ENCODE results near the gene BBS9.

The BBS9 gene

DNA sequence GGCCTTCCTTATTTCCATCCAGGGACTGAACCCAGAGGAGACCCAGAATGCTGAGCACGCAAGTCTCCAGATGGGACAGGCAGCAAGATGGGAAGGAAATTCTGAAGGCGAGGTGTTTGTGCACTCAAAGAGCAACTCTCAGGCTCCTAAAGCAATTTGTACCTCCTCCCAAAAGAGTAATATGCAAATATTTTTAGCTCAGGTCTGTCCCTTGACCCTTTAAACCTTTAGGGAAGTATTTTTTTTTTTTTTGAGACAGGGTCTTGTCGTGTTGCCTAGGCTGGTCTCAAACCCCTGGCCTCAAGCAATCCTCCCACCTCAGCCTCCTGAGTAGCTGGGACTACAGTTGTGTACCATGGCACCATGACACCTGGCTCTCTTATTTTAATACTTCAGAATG lies 28.6 kb upstream of the BBS9 start:
- TF ChIP-seq SIN3A (IDR thresholded peaks at IDR 0.05; ENCODE audit: borderline replicate concordance, insufficient read depth, low read length) = no peak
- TF ChIP-seq TAF1 (IDR thresholded peaks at IDR 0.05; ENCODE audit: borderline replicate concordance, insufficient read depth, low read length) = no peak
- no peak for TF ChIP-seq POLR2AphosphoS5 (IDR thresholded peaks at IDR 0.05; ENCODE audit: low read depth, low read length)
- TF ChIP-seq, protein P1, sequence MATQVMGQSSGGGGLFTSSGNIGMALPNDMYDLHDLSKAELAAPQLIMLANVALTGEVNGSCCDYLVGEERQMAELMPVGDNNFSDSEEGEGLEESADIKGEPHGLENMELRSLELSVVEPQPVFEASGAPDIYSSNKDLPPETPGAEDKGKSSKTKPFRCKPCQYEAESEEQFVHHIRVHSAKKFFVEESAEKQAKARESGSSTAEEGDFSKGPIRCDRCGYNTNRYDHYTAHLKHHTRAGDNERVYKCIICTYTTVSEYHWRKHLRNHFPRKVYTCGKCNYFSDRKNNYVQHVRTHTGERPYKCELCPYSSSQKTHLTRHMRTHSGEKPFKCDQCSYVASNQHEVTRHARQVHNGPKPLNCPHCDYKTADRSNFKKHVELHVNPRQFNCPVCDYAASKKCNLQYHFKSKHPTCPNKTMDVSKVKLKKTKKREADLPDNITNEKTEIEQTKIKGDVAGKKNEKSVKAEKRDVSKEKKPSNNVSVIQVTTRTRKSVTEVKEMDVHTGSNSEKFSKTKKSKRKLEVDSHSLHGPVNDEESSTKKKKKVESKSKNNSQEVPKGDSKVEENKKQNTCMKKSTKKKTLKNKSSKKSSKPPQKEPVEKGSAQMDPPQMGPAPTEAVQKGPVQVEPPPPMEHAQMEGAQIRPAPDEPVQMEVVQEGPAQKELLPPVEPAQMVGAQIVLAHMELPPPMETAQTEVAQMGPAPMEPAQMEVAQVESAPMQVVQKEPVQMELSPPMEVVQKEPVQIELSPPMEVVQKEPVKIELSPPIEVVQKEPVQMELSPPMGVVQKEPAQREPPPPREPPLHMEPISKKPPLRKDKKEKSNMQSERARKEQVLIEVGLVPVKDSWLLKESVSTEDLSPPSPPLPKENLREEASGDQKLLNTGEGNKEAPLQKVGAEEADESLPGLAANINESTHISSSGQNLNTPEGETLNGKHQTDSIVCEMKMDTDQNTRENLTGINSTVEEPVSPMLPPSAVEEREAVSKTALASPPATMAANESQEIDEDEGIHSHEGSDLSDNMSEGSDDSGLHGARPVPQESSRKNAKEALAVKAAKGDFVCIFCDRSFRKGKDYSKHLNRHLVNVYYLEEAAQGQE (IDR thresholded peaks at IDR 0.05; ENCODE audit: insufficient read depth in 1 of 2, low read depth in 2 of 2, low read length in 2 of 2) = no peak
- TF ChIP-seq FOXP2 (optimal IDR thresholded peaks at IDR 0.05; ENCODE audit: borderline replicate concordance, extremely low read depth, extremely low read length, insufficient read depth) = no peak

- TF ChIP-seq FOXP2 (optimal IDR thresholded peaks at IDR 0.05; ENCODE audit: borderline replicate concordance, extremely low read depth, extremely low read length, insufficient read depth) (no peak), POLR2AphosphoS5 (IDR thresholded peaks at IDR 0.05; ENCODE audit: low read depth, low read length) (no peak), TAF1 (IDR thresholded peaks at IDR 0.05; ENCODE audit: borderline replicate concordance, insufficient read depth, low read length) (no peak), SIN3A (IDR thresholded peaks at IDR 0.05; ENCODE audit: borderline replicate concordance, insufficient read depth, low read length) (no peak)
- TF ChIP-seq, protein P1 (IDR thresholded peaks at IDR 0.05; ENCODE audit: insufficient read depth in 1 of 2, low read depth in 2 of 2, low read length in 2 of 2) = no peak
These were observed 27.5 kb upstream of the BBS9 start for GRCh38 chr7:33101906-33102305.

- TF ChIP-seq POLR2AphosphoS5 (IDR thresholded peaks at IDR 0.05; ENCODE audit: low read depth, low read length) (no peak), TAF1 (IDR thresholded peaks at IDR 0.05; ENCODE audit: borderline replicate concordance, insufficient read depth, low read length) (no peak), FOXP2 (optimal IDR thresholded peaks at IDR 0.05; ENCODE audit: borderline replicate concordance, extremely low read depth, extremely low read length, insufficient read depth) (no peak), SIN3A (IDR thresholded peaks at IDR 0.05; ENCODE audit: borderline replicate concordance, insufficient read depth, low read length) (no peak)
- TF ChIP-seq, protein P1 (IDR thresholded peaks at IDR 0.05; ENCODE audit: insufficient read depth in 1 of 2, low read depth in 2 of 2, low read length in 2 of 2) = no peak
These were observed 22.0 kb upstream of the BBS9 start for GRCh38 chr7:33107136-33108066.

GRCh38 chr7:33108554-33109004 lies 20.8 kb upstream of the BBS9 start:
- TF ChIP-seq SIN3A (IDR thresholded peaks at IDR 0.05; ENCODE audit: borderline replicate concordance, insufficient read depth, low read length) = no peak
- no peak for TF ChIP-seq TAF1 (IDR thresholded peaks at IDR 0.05; ENCODE audit: borderline replicate concordance, insufficient read depth, low read length)
- no peak for TF ChIP-seq FOXP2 (optimal IDR thresholded peaks at IDR 0.05; ENCODE audit: borderline replicate concordance, extremely low read depth, extremely low read length, insufficient read depth)
- no peak for TF ChIP-seq POLR2AphosphoS5 (IDR thresholded peaks at IDR 0.05; ENCODE audit: low read depth, low read length)
- TF ChIP-seq, protein P1 (IDR thresholded peaks at IDR 0.05; ENCODE audit: insufficient read depth in 1 of 2, low read depth in 2 of 2, low read length in 2 of 2) = no peak
